ENCODE data around the gene NSDHL.

The NSDHL gene

DNA sequence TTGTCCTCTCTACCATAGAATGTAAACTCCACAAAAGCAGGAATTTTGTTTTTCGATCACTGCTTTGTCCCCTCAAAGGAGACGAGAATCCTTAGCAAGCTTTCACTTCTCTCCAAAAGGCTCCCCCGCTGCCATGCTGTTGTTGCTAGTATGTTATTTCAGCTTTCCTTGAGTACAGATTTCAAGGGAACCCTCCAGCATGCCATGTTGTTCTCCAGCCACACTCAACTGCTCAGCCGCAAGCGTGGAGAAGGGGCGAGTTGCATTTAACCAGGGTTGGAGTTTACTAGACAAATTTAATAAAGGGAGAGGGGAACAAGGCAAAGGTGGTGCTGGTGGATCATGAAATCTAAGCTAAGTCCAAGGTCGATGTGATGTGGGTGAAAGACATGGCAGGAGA is 23.1 kb downstream of the NSDHL start:
- TF ChIP-seq FOXP2 (optimal IDR thresholded peaks at IDR 0.05; ENCODE audit: control extremely low read depth, extremely low read length, insufficient read depth) (no peak), EZH2 (IDR thresholded peaks at IDR 0.05) (no peak), POLR2AphosphoS5 (IDR thresholded peaks at IDR 0.05; ENCODE audit: borderline replicate concordance, low read depth, low read length) (no peak)
- Histone ChIP-seq H3K4me3 (no peak overlapping the region), H3K36me3 (ENCODE audit: insufficient read depth, low read length) (peaks cover 19% of the 10 kb centered on the region; the same call in 1 of the 2 replicates), H3K9me3 (ENCODE audit: low read depth, low read length) (no peaks in the 10 kb centered on the region), H3K9ac (ENCODE audit: insufficient read length) (no peak overlapping the region), H3K27ac (no peak overlapping the region)
- DNase-seq (ENCODE audit: low read depth, low spot score), result no peak

DNA sequence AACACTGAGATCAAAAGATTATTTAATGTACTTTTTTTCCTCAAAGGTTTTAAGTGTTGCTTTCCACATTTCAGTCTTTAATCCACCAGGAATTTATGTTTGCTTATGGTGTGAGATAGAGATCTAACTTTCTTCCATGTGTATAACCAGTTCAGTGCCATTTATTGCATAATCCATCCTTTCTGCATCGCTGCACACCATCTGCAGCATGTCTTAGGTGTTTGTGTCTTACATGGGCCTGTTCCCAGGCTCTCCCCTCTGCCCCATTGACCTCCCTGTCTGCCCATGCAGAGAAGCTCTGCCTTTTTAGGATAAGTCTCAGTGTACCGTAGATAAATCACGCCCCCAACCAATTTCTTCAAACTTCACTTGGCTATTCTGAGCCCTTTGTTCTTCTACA is 30.3 kb downstream of the NSDHL start:
- no peak overlapping the region for H3K4me3 ChIP-seq
- H3K27ac ChIP-seq, result no peak overlapping the region
- H3K36me3 ChIP-seq (ENCODE audit: insufficient read depth, low read length), result peaks cover 25% of the 10 kb centered on the region; the same call in 1 of the 2 replicates
- H3K9me3 ChIP-seq (ENCODE audit: low read depth, low read length), result no peaks in the 10 kb centered on the region
- no peak overlapping the region for H3K9ac ChIP-seq (ENCODE audit: insufficient read length)
- TF ChIP-seq POLR2AphosphoS5 (IDR thresholded peaks at IDR 0.05; ENCODE audit: borderline replicate concordance, low read depth, low read length), result no peak
- TF ChIP-seq FOXP2 (optimal IDR thresholded peaks at IDR 0.05; ENCODE audit: control extremely low read depth, extremely low read length, insufficient read depth), result no peak
- TF ChIP-seq EZH2 (IDR thresholded peaks at IDR 0.05), result no peak
- no peak for DNase-seq (ENCODE audit: low read depth, low spot score)

DNA sequence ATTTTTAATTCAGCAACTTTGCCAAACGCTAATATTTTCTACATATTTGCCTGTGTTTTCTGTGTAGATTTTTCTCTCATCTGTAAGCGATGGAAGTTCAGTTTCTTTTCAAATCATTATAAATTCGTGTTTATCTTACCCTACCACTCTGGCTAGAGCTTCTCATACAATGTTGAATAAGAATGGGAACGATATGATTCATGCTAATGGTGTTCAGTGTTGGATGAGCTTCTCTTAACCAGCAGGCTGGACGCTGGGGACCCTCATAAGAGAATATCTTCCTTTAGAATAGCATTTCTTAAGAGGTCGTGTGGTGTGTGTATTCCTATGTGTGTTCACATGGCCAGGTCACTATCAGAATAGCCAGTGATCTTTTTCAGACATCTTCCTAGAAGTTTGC is 31.0 kb downstream of the NSDHL start:
- DNase-seq (ENCODE audit: low read depth, low spot score), result no peak
- Histone ChIP-seq H3K27ac (no peak overlapping the region), H3K4me3 (no peak overlapping the region), H3K9ac (ENCODE audit: insufficient read length) (no peak overlapping the region), H3K36me3 (ENCODE audit: insufficient read depth, low read length) (peaks cover 31% of the 10 kb centered on the region; the same call in 1 of the 2 replicates), H3K9me3 (ENCODE audit: low read depth, low read length) (no peaks in the 10 kb centered on the region)
- TF ChIP-seq EZH2 (IDR thresholded peaks at IDR 0.05), result no peak

DNA sequence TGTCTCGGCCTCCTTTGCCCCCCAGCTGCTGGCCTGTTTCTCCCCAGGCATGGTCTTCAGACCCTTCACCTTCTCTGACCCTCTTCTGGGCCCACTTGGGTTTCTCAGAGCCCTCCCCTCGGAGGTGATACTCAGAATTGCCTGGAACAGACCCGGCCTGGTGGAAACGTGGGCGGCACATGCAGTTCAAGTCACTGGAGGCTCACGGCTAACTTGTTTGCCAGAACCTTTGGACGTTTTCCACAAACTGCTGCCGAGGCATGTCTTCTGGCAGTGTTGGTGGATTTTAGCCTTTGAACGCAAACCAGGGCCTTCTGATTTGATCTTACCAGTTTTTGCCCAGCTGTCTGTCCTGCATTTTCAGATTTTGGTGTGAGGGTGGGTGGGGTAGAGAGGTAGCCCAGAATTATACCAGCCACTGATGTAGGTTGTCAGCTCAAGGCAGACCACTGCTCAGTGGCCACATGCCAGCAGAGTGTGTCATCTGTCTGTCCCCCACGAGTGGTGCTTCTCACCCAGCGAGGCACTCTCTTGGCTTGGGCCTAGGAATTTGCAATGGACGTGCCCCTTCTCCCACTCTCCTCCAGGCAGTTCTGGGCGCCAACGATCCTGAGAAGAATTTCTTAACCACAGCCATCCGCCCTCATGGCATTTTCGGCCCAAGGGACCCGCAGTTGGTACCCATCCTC is 34.5 kb downstream of the NSDHL start:
- no peak overlapping the region for H3K4me3 ChIP-seq
- TF ChIP-seq POLR2AphosphoS5 (IDR thresholded peaks at IDR 0.05; ENCODE audit: borderline replicate concordance, low read depth, low read length) (no peak), FOXP2 (optimal IDR thresholded peaks at IDR 0.05; ENCODE audit: control extremely low read depth, extremely low read length, insufficient read depth) (no peak), EZH2 (IDR thresholded peaks at IDR 0.05) (no peak)
- no peak overlapping the region for H3K27ac ChIP-seq
- peaks cover 25% of the 10 kb centered on the region; the same call in 1 of the 2 replicates for H3K36me3 ChIP-seq (ENCODE audit: insufficient read depth, low read length)
- no peaks in the 10 kb centered on the region for H3K9me3 ChIP-seq (ENCODE audit: low read depth, low read length)
- H3K9ac ChIP-seq (ENCODE audit: insufficient read length), result no peak overlapping the region
- DNase-seq (ENCODE audit: low read depth, low spot score), result no peak

DNA sequence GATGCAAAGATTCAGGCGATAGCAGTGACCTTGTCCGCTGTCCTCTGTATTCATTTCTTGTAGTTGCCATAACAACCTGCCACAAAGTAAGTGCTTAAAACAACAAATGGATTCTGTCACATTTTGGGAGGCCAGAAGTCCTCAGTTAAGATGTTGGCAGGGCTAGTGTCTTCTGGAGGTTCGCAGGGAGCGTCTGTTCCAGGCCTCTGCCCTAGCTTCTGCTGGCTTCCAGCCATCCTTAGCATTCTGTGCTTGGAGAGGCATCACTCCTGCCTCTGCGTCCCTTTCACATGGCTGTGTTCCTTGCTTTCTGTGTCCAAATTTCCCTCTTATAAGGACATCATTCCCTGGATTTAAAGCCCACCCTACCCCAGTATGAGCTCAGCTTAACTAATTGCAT is 35.5 kb downstream of the NSDHL start:
- no peak for DNase-seq (ENCODE audit: low read depth, low spot score)
- H3K4me3 ChIP-seq, result no peak overlapping the region
- no peaks in the 10 kb centered on the region for H3K9me3 ChIP-seq (ENCODE audit: low read depth, low read length)
- TF ChIP-seq FOXP2 (optimal IDR thresholded peaks at IDR 0.05; ENCODE audit: control extremely low read depth, extremely low read length, insufficient read depth), result no peak
- no peak for TF ChIP-seq POLR2AphosphoS5 (IDR thresholded peaks at IDR 0.05; ENCODE audit: borderline replicate concordance, low read depth, low read length)
- TF ChIP-seq EZH2 (IDR thresholded peaks at IDR 0.05), result no peak
- H3K27ac ChIP-seq, result no peak overlapping the region
- H3K9ac ChIP-seq (ENCODE audit: insufficient read length), result no peak overlapping the region
- peaks cover 25% of the 10 kb centered on the region; the same call in 1 of the 2 replicates for H3K36me3 ChIP-seq (ENCODE audit: insufficient read depth, low read length)

DNA sequence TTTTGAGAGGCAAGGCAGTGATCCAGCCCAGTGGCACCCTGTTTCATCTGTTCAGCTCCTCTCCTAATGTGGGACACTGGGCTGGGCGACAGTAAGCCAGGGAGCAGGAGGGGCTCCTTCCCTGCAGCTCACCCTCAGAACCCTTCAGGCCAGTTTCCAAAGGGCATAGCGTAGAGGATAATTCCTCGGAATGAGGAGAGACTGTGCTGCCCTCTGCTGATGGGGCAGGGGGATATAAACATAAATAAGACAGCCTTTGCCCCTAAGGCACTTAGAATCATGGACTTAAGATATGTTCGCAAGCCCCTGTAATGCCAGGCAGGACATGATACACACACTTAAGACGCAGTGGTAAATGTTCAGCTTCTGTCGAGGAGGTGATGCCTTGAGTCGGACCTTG is 39.1 kb downstream of the NSDHL start:
- Histone ChIP-seq H3K9me3 (ENCODE audit: low read depth, low read length) (no peaks in the 10 kb centered on the region), H3K27ac (no peak overlapping the region), H3K4me3 (no peak overlapping the region), H3K36me3 (ENCODE audit: insufficient read depth, low read length) (peaks cover 17% of the 10 kb centered on the region; the same call in 1 of the 2 replicates), H3K9ac (ENCODE audit: insufficient read length) (no peak overlapping the region)
- no peak for TF ChIP-seq FOXP2 (optimal IDR thresholded peaks at IDR 0.05; ENCODE audit: control extremely low read depth, extremely low read length, insufficient read depth)
- no peak for TF ChIP-seq EZH2 (IDR thresholded peaks at IDR 0.05)
- TF ChIP-seq POLR2AphosphoS5 (IDR thresholded peaks at IDR 0.05; ENCODE audit: borderline replicate concordance, low read depth, low read length), result no peak
- DNase-seq (ENCODE audit: low read depth, low spot score), result no peak

DNA sequence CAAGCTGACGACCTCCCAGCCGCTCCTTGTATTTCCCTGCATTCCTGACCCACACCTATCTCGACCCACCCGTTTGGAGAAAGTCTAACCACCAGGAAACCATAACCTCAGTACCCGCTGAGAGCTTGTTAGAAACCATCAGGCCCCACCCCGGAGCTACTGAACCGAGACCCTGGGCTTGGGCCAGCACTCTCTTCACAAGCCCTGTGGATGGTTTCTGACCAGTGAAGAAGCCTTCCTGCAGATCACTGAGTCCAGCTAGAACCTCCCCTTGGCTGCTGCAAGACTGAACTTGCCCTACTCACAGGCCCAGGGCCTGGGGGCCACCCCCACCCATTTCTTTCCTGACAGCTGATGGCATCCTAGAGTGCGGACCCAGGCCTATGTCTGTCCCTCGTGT is 40.4 kb downstream of the NSDHL start:
- H3K4me3 ChIP-seq, result no peak overlapping the region
- H3K9me3 ChIP-seq (ENCODE audit: low read depth, low read length), result no peaks in the 10 kb centered on the region
- no peak for DNase-seq (ENCODE audit: low read depth, low spot score)
- H3K27ac ChIP-seq, result no peak overlapping the region
- H3K36me3 ChIP-seq (ENCODE audit: insufficient read depth, low read length), result peaks cover 12% of the 10 kb centered on the region; the same call in 1 of the 2 replicates
- TF ChIP-seq FOXP2 (optimal IDR thresholded peaks at IDR 0.05; ENCODE audit: control extremely low read depth, extremely low read length, insufficient read depth) (no peak), EZH2 (IDR thresholded peaks at IDR 0.05) (no peak), POLR2AphosphoS5 (IDR thresholded peaks at IDR 0.05; ENCODE audit: borderline replicate concordance, low read depth, low read length) (no peak)
- H3K9ac ChIP-seq (ENCODE audit: insufficient read length), result no peak overlapping the region

DNA sequence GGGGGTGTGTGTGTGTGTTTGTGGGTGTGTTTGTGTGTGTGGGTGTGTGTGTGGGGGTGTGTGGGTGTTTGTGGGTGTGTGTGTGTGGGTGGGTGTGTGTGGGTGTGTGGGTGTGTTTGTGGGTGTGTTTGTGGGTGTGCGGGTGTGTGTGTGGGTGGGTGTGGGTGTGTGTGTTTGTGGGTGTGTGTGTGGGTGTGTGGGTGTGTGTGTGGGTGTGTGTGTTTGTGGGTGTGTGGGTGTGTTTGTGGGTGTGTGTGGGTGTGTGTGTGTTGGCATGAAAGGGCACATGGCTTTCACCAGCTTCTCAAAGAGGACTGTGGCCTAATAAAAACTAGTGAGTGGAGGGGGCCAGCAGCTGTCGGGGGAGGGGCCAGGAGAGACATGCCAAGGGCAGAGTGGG is 41.7 kb downstream of the NSDHL start:
- Histone ChIP-seq H3K9me3 (ENCODE audit: low read depth, low read length) (no peaks in the 10 kb centered on the region), H3K36me3 (ENCODE audit: insufficient read depth, low read length) (peaks cover 8% of the 10 kb centered on the region; the same call in 1 of the 2 replicates), H3K4me3 (no peak overlapping the region), H3K27ac (no peak overlapping the region), H3K9ac (ENCODE audit: insufficient read length) (no peak overlapping the region)
- TF ChIP-seq POLR2AphosphoS5 (IDR thresholded peaks at IDR 0.05; ENCODE audit: borderline replicate concordance, low read depth, low read length) (no peak), EZH2 (IDR thresholded peaks at IDR 0.05) (no peak), FOXP2 (optimal IDR thresholded peaks at IDR 0.05; ENCODE audit: control extremely low read depth, extremely low read length, insufficient read depth) (no peak)
- DNase-seq (ENCODE audit: low read depth, low spot score), result no peak

DNA sequence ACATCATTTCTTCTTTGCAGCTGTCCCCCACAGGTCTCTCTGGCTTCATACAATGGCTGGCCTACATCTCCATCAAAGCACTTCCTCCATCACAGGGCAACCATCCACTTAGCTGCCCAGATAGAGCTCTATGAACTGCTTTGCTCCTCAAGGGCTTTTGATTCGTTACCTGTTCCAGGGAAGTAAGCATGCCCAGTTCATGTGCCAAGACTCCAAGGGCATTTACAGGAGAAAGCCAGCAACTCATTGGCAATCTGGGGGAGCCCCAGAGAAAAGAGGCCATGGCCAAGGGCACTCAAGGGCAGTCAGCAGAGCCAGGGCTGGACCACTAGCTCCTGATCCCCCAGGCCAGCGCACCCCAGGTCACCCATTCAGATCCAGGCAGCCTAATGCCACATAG is 42.5 kb downstream of the NSDHL start:
- Histone ChIP-seq H3K4me3 (no peak overlapping the region), H3K27ac (no peak overlapping the region), H3K36me3 (ENCODE audit: insufficient read depth, low read length) (peaks cover 8% of the 10 kb centered on the region; the same call in 1 of the 2 replicates), H3K9ac (ENCODE audit: insufficient read length) (no peak overlapping the region), H3K9me3 (ENCODE audit: low read depth, low read length) (no peaks in the 10 kb centered on the region)
- no peak for DNase-seq (ENCODE audit: low read depth, low spot score)
- TF ChIP-seq FOXP2 (optimal IDR thresholded peaks at IDR 0.05; ENCODE audit: control extremely low read depth, extremely low read length, insufficient read depth) (no peak), EZH2 (IDR thresholded peaks at IDR 0.05) (no peak), POLR2AphosphoS5 (IDR thresholded peaks at IDR 0.05; ENCODE audit: borderline replicate concordance, low read depth, low read length) (no peak)

Data from SK-N-MC (cell line).